Endothelial cell of umbilical vein (primary cell): ENCODE data around the gene MALRD1. TPM values are rescaled to one million over a fixed set of nuclear protein-coding genes. Genes with fewer than 3 reads are reported as not detected.

ENCODE experiments used
- BruUV-seq: library from RNA; stranded (reverse); fragments of 400-500 nt; replicated peaks from 2 replicates; lab custom pipeline; 2021; lab: Mats Ljungman, UMichigan
- CTCF ChIA-PET: fragments of 300-600, 350-600 bp; sonication (Branson Sonifier 250); formaldehyde crosslinking; loops from one replicate; lab custom pipeline; 2021; ENCODE audit warnings: antibody characterized with exemption, inconsistent platforms; lab: Charles Lee
- POLR2A ChIA-PET: fragments of 300-600, 350-600 bp; sonication (Branson Sonifier 250); formaldehyde crosslinking; loops from one replicate; lab custom pipeline; 2021; ENCODE audit warnings: antibody characterized with exemption, inconsistent platforms; lab: Charles Lee
- DNase-seq: peaks from one replicate; pipeline ENCODE4 v3.0.0-alpha.2; 2011; ENCODE audit warnings: low read depth, low spot score
- FAIRE-seq: peaks from 2 replicates; lab custom pipeline; 2011; peaks lifted over from hg19 to GRCh38; lab: Jason Lieb, UNC
- H2AFZ ChIP-seq: 2 replicates; pipeline ENCODE4 v1.6.0; 2012; ENCODE audit warnings: low read depth, low read length, control low read depth, inconsistent platforms
- H3K27ac ChIP-seq: 2 replicates; pipeline ENCODE4 v1.5.1; 2011; ENCODE audit warnings: low read depth, mild to moderate bottlenecking, control low read depth, low read length, moderate library complexity; ENCODE audit not compliant: insufficient read depth
- H3K27me3 ChIP-seq, 2 experiments: 2 replicates each; pipeline versions ENCODE4 v1.6.0 to v1.6.1; 2011; ENCODE audit warnings: low read length in 2 of 2, mixed read lengths in 1 of 2; ENCODE audit not compliant: control insufficient read depth in 2 of 2, insufficient read depth in 2 of 2
- H3K36me3 ChIP-seq, 2 experiments: 2 replicates in 1 of 2; 3 replicates in 1 of 2; pipeline ENCODE4 v1.5.1; 2011; ENCODE audit warnings: low read length in 2 of 2, mild to moderate bottlenecking in 1 of 2, moderate library complexity in 1 of 2; ENCODE audit not compliant: control insufficient read depth in 2 of 2, insufficient read depth in 2 of 2; ENCODE audit errors: extremely low read depth in 1 of 2
- H3K4me1 ChIP-seq: 3 replicates; pipeline ENCODE4 v1.5.1; 2011; ENCODE audit warnings: mild to moderate bottlenecking, low read length; ENCODE audit not compliant: control insufficient read depth, insufficient read depth; ENCODE audit errors: extremely low read depth
- H3K4me2 ChIP-seq: 2 replicates; pipeline ENCODE4 v1.6.1; 2011; ENCODE audit warnings: low read length, control low read depth, mixed read lengths; ENCODE audit not compliant: insufficient read depth
- H3K4me3 ChIP-seq, 3 experiments: fragments of 200-600 bp in 1 of 3; sonication (generic), shearing (Covaris generic) in 1 of 3; replicated peaks in 1 of 3; 2 replicates each; pipeline ENCODE4 v1.5.1; 2011 to 2016; ENCODE audit warnings: control low read depth in 3 of 3, low read length in 3 of 3, mild to moderate bottlenecking in 2 of 3, inconsistent platforms in 1 of 3, low read depth in 1 of 3, moderate library complexity in 1 of 3; ENCODE audit not compliant: insufficient read depth in 1 of 3
- H3K79me2 ChIP-seq: 2 replicates; pipeline ENCODE4 v1.6.0; 2012; ENCODE audit warnings: low read length, inconsistent platforms; ENCODE audit not compliant: control insufficient read depth, insufficient read depth
- H3K9ac ChIP-seq: replicated peaks from 2 replicates; pipeline ENCODE3; 2011; ENCODE audit warnings: low read length, control low read depth; ENCODE audit not compliant: insufficient read depth; ENCODE audit errors: extremely low read depth
- H3K9me1 ChIP-seq: replicated peaks from 3 replicates; pipeline ENCODE4 v1.6.0; 2011; ENCODE audit warnings: mild to moderate bottlenecking, low read length; ENCODE audit not compliant: control insufficient read depth, insufficient read depth; ENCODE audit errors: extremely low read depth
- H3K9me3 ChIP-seq: replicated peaks from 2 replicates; pipeline ENCODE4 v1.5.1; 2012; ENCODE audit warnings: low read length, inconsistent platforms; ENCODE audit not compliant: control insufficient read depth, insufficient read depth
- H4K20me1 ChIP-seq: replicated peaks from 2 replicates; pipeline ENCODE3; 2011; ENCODE audit warnings: mild to moderate bottlenecking, low read length; ENCODE audit not compliant: control insufficient read depth, insufficient read depth; ENCODE audit errors: extremely low read depth
- EZH2 ChIP-seq: IDR thresholded peaks from 2 replicates; pipeline ENCODE4 v1.6.1; 2012; ENCODE audit warnings: borderline replicate concordance, low read depth, mild to moderate bottlenecking, moderate library complexity, low read length, inconsistent platforms; ENCODE audit not compliant: severe bottlenecking
- FOS ChIP-seq: IDR thresholded peaks from 2 replicates; pipeline ENCODE4 v1.6.1; 2011; ENCODE audit warnings: mild to moderate bottlenecking, low read length, moderate library complexity, borderline replicate concordance; ENCODE audit not compliant: insufficient read depth
- GATA2 ChIP-seq: IDR thresholded peaks from 2 replicates; pipeline ENCODE4 v1.7.0; 2011; ENCODE audit warnings: low read depth, mild to moderate bottlenecking, moderate library complexity, mixed read lengths, low read length; ENCODE audit not compliant: insufficient read length, insufficient read depth
- JUN ChIP-seq: IDR thresholded peaks from 2 replicates; pipeline ENCODE4 v1.6.1; 2011; ENCODE audit warnings: borderline replicate concordance, low read depth; ENCODE audit not compliant: insufficient read length, insufficient read depth
- MYC ChIP-seq: IDR thresholded peaks from one replicate; pipeline ENCODE4 v1.6.1; 2011; ENCODE audit warnings: mild to moderate bottlenecking, low read depth, low read length
- POLR2A ChIP-seq: IDR thresholded peaks from 2 replicates; pipeline ENCODE4 v1.6.1; 2012; ENCODE audit warnings: low read depth, mild to moderate bottlenecking, control low read depth, low read length
- POLR2AphosphoS5 ChIP-seq: IDR thresholded peaks from 2 replicates; pipeline ENCODE4 v1.6.1; 2012; ENCODE audit warnings: low read depth, mild to moderate bottlenecking, control low read depth, low read length, moderate library complexity; ENCODE audit not compliant: insufficient read depth
- dilution Hi-C: fragments of 300-500 bp; cut with MboI; formaldehyde crosslinking; loops from one replicate; pipeline ENCODE4 v1.15.0; 2019; ENCODE audit warnings: low sequenced_read_pairs; ENCODE audit not compliant: extremely low pct_ligation_motif_present
- intact Hi-C: fragments of 100-400 bp; cut with micrococcal nuclease; formaldehyde crosslinking; loops from one replicate; pipeline ENCODE4 v1.10.0; 2022
- polyA plus RNA-seq, 4 experiments: library from polyadenylated mRNA; depleted of rRNA in 3 of 4; stranded (reverse) in 3 of 4; unstranded in 1 of 4; fragments of >200 nt; gene quantifications; 2 replicates each; pipeline versions ENCODE4 v1.2.1 to v1.2.3, GENCODE V29; 2011 to 2012; ENCODE audit warnings: missing spikeins in 1 of 4
- small RNA-seq: library from RNA; depleted of rRNA; stranded (forward); fragments of <200 nt; gene quantifications from one replicate; pipeline ENCODE3, GENCODE V24; 2012; ENCODE audit warnings: low replicate concordance, low read depth; ENCODE audit not compliant: insufficient read depth, insufficient read length
- total RNA-seq: library from RNA; stranded (reverse); gene quantifications from 2 replicates; pipeline ENCODE4 v1.2.3, GENCODE V29; 2021
- TF ChIP-seq, protein P1 (sequence below): IDR thresholded peaks from 2 replicates; pipeline ENCODE4 v1.6.1; 2011; ENCODE audit not compliant: insufficient read depth, insufficient read length
- TF ChIP-seq, protein P2 (sequence below), 2 donors: IDR thresholded peaks; 1 replicate in 1 of 2; 2 replicates in 1 of 2; pipeline ENCODE4 v1.5.1; 2011; ENCODE audit warnings: low read length in 2 of 2, mild to moderate bottlenecking in 2 of 2, moderate library complexity in 2 of 2, control low read depth in 1 of 2, inconsistent platforms in 1 of 2, low read depth in 1 of 2; ENCODE audit not compliant: insufficient read depth in 1 of 2; ENCODE audit errors: extremely low read depth in 1 of 2

The MALRD1 gene
- total and polyA plus RNA-seq, 2 donors (not counting 3 experiments of a cell fraction or from before 2014, with no cell fraction given), result not detected

DNA sequence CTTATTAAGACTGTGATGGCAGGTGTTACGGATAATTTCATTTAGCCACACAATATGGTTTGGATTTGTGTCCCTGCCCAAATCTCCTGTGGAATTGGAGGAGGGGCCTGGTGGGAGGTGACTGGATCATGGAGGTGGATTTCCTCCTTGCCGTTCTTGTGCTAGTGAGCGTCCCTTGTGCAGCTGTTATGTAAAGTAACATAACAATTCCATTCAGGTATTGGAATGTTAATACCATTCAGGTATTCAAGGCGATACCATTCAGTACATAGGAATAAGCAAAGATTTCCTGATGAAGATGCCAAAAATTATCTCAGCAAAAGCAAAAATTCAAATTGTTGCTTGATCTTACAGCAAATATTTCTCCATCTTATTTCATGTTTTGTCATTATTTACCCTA is 735.1 kb downstream of the MALRD1 start:
- intact Hi-C loops, result no loop called here
- dilution Hi-C loops, result no loop called here
- H3K4me3 ChIP-seq, result no peak overlapping the region
- no peaks in the 10 kb centered on the region for H3K9me1 ChIP-seq
- ChIA-PET CTCF (no interaction called here), POLR2A (no interaction called here)
- DNase-seq (no peak), FAIRE-seq (no peak)
- H2AFZ ChIP-seq, result no peak overlapping the region
- BruUV-seq, result no TSS peak
- no peaks in the 10 kb centered on the region for H4K20me1 ChIP-seq
- no peaks in the 10 kb centered on the region for H3K79me2 ChIP-seq
- TF ChIP-seq MYC (no peak), JUN (no peak), POLR2AphosphoS5 (no peak), EZH2 (no peak), GATA2 (no peak), FOS (no peak), POLR2A (no peak)
- TF ChIP-seq, protein P1, sequence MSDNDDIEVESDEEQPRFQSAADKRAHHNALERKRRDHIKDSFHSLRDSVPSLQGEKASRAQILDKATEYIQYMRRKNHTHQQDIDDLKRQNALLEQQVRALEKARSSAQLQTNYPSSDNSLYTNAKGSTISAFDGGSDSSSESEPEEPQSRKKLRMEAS, result no peak
- TF ChIP-seq, protein P2, sequence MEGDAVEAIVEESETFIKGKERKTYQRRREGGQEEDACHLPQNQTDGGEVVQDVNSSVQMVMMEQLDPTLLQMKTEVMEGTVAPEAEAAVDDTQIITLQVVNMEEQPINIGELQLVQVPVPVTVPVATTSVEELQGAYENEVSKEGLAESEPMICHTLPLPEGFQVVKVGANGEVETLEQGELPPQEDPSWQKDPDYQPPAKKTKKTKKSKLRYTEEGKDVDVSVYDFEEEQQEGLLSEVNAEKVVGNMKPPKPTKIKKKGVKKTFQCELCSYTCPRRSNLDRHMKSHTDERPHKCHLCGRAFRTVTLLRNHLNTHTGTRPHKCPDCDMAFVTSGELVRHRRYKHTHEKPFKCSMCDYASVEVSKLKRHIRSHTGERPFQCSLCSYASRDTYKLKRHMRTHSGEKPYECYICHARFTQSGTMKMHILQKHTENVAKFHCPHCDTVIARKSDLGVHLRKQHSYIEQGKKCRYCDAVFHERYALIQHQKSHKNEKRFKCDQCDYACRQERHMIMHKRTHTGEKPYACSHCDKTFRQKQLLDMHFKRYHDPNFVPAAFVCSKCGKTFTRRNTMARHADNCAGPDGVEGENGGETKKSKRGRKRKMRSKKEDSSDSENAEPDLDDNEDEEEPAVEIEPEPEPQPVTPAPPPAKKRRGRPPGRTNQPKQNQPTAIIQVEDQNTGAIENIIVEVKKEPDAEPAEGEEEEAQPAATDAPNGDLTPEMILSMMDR (IDR thresholded peaks at IDR 0.05; ENCODE audit: extremely low read depth in 1 of 2, insufficient read depth in 1 of 2, low read depth in 1 of 2, low read length in 2 of 2), result no peak
- H3K9me3 ChIP-seq, result no peaks in the 10 kb centered on the region
- no peaks in the 10 kb centered on the region for H3K27me3 ChIP-seq
- H3K9ac ChIP-seq, result no peak overlapping the region
- no peaks in the 10 kb centered on the region for H3K4me1 ChIP-seq
- H3K4me2 ChIP-seq, result no peak overlapping the region
- no peak overlapping the region for H3K27ac ChIP-seq
- no peaks in the 10 kb centered on the region for H3K36me3 ChIP-seq

Small RNA genes lying within 50 kb of the gene (small RNA-seq; reads per million reads assigned to genes)
- not detected for gene AL354695.1
- gene HMGN1P20, result not detected
- gene RF00012, result not detected
- not detected for gene RNA5SP303
